Astrocyte of the cerebellum (primary cell): ENCODE measurements around the gene ICOSLG.

Experiments
- DNase-seq: peaks from one replicate; pipeline ENCODE4 v3.0.0-alpha.2; 2011; ENCODE audit warnings: low read depth
- H3K4me3 ChIP-seq: 2 replicates; pipeline ENCODE4 v1.5.1; 2011; ENCODE audit warnings: mild to moderate bottlenecking, low read depth, low read length, moderate library complexity
- in situ Hi-C: cut with HindIII; loops from 2 replicates; pipeline ENCODE4 v1.10.0; 2017; ENCODE audit warnings: low sequenced_read_pairs
- TF ChIP-seq, protein P1 (sequence below): IDR thresholded peaks from 2 replicates; pipeline ENCODE4 v1.5.1; 2012; ENCODE audit warnings: low read length, low read depth, moderate library complexity, mild to moderate bottlenecking; ENCODE audit errors: missing control alignments

ICOSLG gene

DNA sequence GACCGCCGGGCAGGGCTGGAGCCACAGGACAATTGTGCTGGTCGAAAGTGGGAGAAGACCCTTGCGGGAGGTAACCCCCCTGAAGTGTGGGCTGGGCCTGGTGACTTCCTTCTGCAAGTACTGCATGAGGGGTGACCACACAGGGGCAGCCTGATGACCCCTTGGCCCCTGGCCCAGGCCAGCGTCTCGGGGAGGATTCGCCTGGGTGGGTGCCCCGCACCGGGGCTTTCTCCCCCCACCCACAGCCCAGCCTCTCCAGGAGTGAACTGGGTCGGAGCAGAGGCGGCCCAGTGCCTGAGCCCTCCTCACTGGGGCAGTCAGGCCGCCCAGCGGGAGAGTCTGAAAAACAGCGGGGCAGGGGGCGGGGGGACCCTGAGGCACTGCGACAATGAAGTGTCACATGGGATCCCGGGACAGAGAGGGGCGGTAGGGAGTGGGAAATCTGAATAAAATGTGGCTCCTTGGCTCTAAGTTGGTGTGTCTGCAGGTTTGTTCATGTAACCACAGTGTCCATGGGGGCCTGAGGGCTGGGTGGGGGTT lies 22.5 kb upstream of the ICOSLG start:
- TF ChIP-seq, protein P1, sequence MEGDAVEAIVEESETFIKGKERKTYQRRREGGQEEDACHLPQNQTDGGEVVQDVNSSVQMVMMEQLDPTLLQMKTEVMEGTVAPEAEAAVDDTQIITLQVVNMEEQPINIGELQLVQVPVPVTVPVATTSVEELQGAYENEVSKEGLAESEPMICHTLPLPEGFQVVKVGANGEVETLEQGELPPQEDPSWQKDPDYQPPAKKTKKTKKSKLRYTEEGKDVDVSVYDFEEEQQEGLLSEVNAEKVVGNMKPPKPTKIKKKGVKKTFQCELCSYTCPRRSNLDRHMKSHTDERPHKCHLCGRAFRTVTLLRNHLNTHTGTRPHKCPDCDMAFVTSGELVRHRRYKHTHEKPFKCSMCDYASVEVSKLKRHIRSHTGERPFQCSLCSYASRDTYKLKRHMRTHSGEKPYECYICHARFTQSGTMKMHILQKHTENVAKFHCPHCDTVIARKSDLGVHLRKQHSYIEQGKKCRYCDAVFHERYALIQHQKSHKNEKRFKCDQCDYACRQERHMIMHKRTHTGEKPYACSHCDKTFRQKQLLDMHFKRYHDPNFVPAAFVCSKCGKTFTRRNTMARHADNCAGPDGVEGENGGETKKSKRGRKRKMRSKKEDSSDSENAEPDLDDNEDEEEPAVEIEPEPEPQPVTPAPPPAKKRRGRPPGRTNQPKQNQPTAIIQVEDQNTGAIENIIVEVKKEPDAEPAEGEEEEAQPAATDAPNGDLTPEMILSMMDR: no peak
- no peak for DNase-seq
- no peak overlapping the region for H3K4me3 ChIP-seq
- in situ Hi-C loops: no loop called here

- in situ Hi-C loops: no loop called here
- TF ChIP-seq, protein P1: no peak
- no peak overlapping the region for H3K4me3 ChIP-seq
- DNase-seq: no peak
These were observed 21.8 kb upstream of the ICOSLG start for GRCh38 chr21:44262338-44263056.

DNA sequence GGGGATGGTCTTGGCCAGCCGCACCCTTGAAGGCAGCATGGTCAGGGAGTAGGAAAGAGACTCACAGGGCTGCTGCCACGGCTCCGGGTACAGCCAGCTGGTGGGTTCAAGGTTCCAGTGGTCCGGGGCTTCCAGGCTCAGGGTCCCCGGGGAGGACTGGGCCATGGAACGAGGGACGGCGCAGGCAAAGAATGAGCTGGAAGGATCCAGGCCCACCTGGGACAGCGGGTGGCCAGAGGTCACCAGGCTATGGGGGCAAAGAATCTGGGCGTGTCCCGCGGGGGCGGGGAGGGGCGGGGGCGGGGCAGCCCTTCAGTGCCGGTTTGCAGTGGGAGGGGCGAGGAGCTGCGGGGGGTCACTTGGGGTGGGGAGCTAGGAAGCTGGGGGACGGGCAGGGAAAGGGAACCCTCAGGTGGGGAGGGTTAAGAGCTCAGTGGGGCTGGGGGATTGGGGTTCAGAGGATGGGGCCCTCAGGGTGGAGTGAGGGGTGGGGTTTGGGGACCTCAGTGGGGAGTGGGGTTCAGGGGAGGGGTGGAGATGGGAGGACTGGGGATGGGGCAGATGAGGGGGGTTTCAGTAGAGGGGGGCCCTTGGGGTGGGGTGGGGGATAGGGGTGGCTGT lies 21.0 kb upstream of the ICOSLG start, which contains the start of gene DNMT3L:
Gene DNMT3L, minus strand, starts transcription at position 223 of the 621 bp plus-strand sequence. CDS start 638 bp downstream, outside the sequence.
- in situ Hi-C loops: no loop called here
- H3K4me3 ChIP-seq: no peak within 1 kb of the TSS
- TF ChIP-seq, protein P1: no peak
- no peak for DNase-seq

- TF ChIP-seq, protein P1: no peak
- DNase-seq: no peak
- in situ Hi-C loops: no loop called here
- H3K4me3 ChIP-seq: no peak overlapping the region
These were observed 20.3 kb upstream of the ICOSLG start for GRCh38 chr21:44260791-44261631.

- in situ Hi-C loops: no loop called here
- TF ChIP-seq, protein P1: no peak
- H3K4me3 ChIP-seq: no peak overlapping the region
- DNase-seq: no peak
These were observed 19.3 kb upstream of the ICOSLG start for GRCh38 chr21:44260066-44260465.

- H3K4me3 ChIP-seq: no peak overlapping the region
- in situ Hi-C loops: no loop called here
- DNase-seq: no peak
- TF ChIP-seq, protein P1: no peak
These were observed 18.5 kb upstream of the ICOSLG start for GRCh38 chr21:44259082-44259705.
